ENCODE results near the gene NRG3. TPM values are rescaled to one million over a fixed set of nuclear protein-coding genes. Genes with fewer than 3 reads are reported as not detected.

NRG3 gene
- total and polyA plus RNA-seq, 2 of the 4 experiments (the other 2 are of a cell fraction): not detected

DNA sequence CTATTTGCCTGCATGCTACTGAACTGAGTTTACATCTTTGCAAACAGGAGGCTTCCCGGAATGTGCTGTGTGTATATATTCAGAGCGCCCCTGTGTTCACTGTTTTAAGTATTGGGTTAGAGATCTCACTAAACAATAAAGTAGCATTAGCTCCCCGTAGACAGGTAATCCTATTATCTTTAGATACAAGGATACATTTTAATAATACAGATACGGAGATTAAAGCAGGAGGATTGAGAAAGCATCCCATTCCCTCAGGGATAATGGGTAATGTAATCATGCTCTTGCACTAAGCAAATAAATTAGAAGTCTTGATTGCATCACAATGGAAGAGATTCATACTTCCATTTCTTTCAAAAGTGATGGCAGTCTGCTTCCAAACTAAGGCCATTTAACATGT, 809.0 kb downstream of the NRG3 start:
- ChIA-PET CTCF (no interaction called here), POLR2A (ENCODE audit: unreplicated experiment) (no interaction called here)
- H4K91ac ChIP-seq (ENCODE audit: insufficient read depth, low read depth, low read length): no peak overlapping the region
- no peak overlapping the region for H2AFZ ChIP-seq (replicated peaks; ENCODE audit: low read length, poor library complexity)
- H4K5ac ChIP-seq (ENCODE audit: low read depth, low read length): no peak overlapping the region
- no peaks in the 10 kb centered on the region for H3K9me1 ChIP-seq (ENCODE audit: insufficient read depth, low read length)
- no peaks in the 10 kb centered on the region for H3K4me1 ChIP-seq (ENCODE audit: control insufficient read depth, insufficient read depth, low read length)
- H2AK5ac ChIP-seq (ENCODE audit: low read depth, low read length): no peak overlapping the region
- no CpG with 5 or more reads among the region's 4 CpGs for WGBS, 2 experiments (ENCODE audit: extremely low coverage in 2 of 2, insufficient read length in 1 of 2)
- H3K4ac ChIP-seq (ENCODE audit: low read depth, low read length): no peak overlapping the region
- no peak overlapping the region for H3K23ac ChIP-seq (ENCODE audit: low read depth, low read length)
- no peak overlapping the region for H3K9ac ChIP-seq (ENCODE audit: low read depth, low read length)
- no peak overlapping the region for H2AK9ac ChIP-seq (replicated peaks; ENCODE audit: low read depth, low read length, poor library complexity)
- intact Hi-C loops (cut with micrococcal nuclease) (no loop called here), in situ Hi-C loops (cut with MboI; ENCODE audit: low sequenced_read_pairs) (no loop called here), dilution Hi-C loops (cut with HindIII; ENCODE audit: low sequenced_read_pairs, unreplicated experiment) (no loop called here)
- no TSS peak for BruUV-seq (replicated peaks)
- H2BK5ac ChIP-seq (ENCODE audit: low read depth, low read length, poor library complexity, severe bottlenecking): no peak overlapping the region
- no peak overlapping the region for H3K18ac ChIP-seq (ENCODE audit: low read depth, low read length)
- no peak overlapping the region for H2BK20ac ChIP-seq (ENCODE audit: low read depth, low read length)
- H2BK120ac ChIP-seq (ENCODE audit: low read depth, low read length): no peak overlapping the region
- no peaks in the 10 kb centered on the region; the same call in 1 of the 2 replicates for H3K9me3 ChIP-seq (ENCODE audit: control insufficient read depth, insufficient read depth, low read length)
- no peaks in the 10 kb centered on the region for H3K79me1 ChIP-seq (ENCODE audit: low read depth in 1 of 2, low read length in 2 of 2)
- no peak overlapping the region for H3K27ac ChIP-seq (ENCODE audit: insufficient read depth, low read length)
- no peak overlapping the region for H3K56ac ChIP-seq (ENCODE audit: extremely low read depth, insufficient read depth, low read length)
- no peak for TF ChIP-seq CEBPB (IDR thresholded peaks at IDR 0.05; ENCODE audit: low read depth, low read length)
- TF ChIP-seq NFE2L2 (IDR thresholded peaks at IDR 0.05; ENCODE audit: low read depth, low read length): no peak
- TF ChIP-seq RFX5 (IDR thresholded peaks at IDR 0.05; ENCODE audit: low read depth, low read length): no peak
- no peak for TF ChIP-seq POLR2A (IDR thresholded peaks at IDR 0.05; ENCODE audit: low read depth, low read length)
- TF ChIP-seq CHD1 (IDR thresholded peaks at IDR 0.05; ENCODE audit: low read depth, low read length): no peak
- TF ChIP-seq, protein P1, sequence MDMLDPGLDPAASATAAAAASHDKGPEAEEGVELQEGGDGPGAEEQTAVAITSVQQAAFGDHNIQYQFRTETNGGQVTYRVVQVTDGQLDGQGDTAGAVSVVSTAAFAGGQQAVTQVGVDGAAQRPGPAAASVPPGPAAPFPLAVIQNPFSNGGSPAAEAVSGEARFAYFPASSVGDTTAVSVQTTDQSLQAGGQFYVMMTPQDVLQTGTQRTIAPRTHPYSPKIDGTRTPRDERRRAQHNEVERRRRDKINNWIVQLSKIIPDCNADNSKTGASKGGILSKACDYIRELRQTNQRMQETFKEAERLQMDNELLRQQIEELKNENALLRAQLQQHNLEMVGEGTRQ (IDR thresholded peaks at IDR 0.05; ENCODE audit: low read depth, low read length): no peak
- TF ChIP-seq MAZ (IDR thresholded peaks at IDR 0.05; ENCODE audit: borderline replicate concordance, low read depth, low read length): no peak
- TF ChIP-seq FOS (IDR thresholded peaks at IDR 0.05; ENCODE audit: low read depth, low read length): no peak
- TF ChIP-seq, protein P2, sequence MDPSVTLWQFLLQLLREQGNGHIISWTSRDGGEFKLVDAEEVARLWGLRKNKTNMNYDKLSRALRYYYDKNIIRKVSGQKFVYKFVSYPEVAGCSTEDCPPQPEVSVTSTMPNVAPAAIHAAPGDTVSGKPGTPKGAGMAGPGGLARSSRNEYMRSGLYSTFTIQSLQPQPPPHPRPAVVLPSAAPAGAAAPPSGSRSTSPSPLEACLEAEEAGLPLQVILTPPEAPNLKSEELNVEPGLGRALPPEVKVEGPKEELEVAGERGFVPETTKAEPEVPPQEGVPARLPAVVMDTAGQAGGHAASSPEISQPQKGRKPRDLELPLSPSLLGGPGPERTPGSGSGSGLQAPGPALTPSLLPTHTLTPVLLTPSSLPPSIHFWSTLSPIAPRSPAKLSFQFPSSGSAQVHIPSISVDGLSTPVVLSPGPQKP (IDR thresholded peaks at IDR 0.05; ENCODE audit: borderline replicate concordance, low read depth, low read length): no peak
- TF ChIP-seq BHLHE40 (IDR thresholded peaks at IDR 0.05; ENCODE audit: low read depth, low read length): no peak
- no peak for TF ChIP-seq CTCF (conservative IDR thresholded peaks at IDR 0.05; ENCODE audit: low read depth, low read length)
- TF ChIP-seq MXI1 (IDR thresholded peaks at IDR 0.05; ENCODE audit: borderline replicate concordance, low read depth, low read length): no peak
- ATAC-seq (ENCODE audit: low read depth): no peak
- H4K8ac ChIP-seq (ENCODE audit: low read depth in 2 of 2, low read length in 2 of 2): no peak overlapping the region
- no peak for DNase-seq
- no peak overlapping the region for H3K4me3 ChIP-seq (ENCODE audit: insufficient read depth, low read depth, low read length)
- no peak overlapping the region for H3K4me2 ChIP-seq (ENCODE audit: low read depth, low read length)
- H4K20me1 ChIP-seq (ENCODE audit: insufficient read depth, low read length): no peaks in the 10 kb centered on the region
- no peaks in the 10 kb centered on the region for H3K36me3 ChIP-seq (ENCODE audit: control insufficient read depth, insufficient read depth, low read length)
- H3K27me3 ChIP-seq (ENCODE audit: control insufficient read depth, insufficient read depth, low read length): no peaks in the 10 kb centered on the region
- H2BK15ac ChIP-seq (ENCODE audit: low read depth, low read length): no peak overlapping the region
- no peak overlapping the region for H3K14ac ChIP-seq (replicated peaks; ENCODE audit: low read depth, low read length)

Data from IMR-90 (cell line).